Astrocyte of the hippocampus (primary cell): ENCODE data around the gene NFIB.

Source experiments
- DNase-seq: peaks from one replicate; pipeline ENCODE4 v3.0.0; 2011; ENCODE audit warnings: low read depth, low spot score

The NFIB gene

DNA sequence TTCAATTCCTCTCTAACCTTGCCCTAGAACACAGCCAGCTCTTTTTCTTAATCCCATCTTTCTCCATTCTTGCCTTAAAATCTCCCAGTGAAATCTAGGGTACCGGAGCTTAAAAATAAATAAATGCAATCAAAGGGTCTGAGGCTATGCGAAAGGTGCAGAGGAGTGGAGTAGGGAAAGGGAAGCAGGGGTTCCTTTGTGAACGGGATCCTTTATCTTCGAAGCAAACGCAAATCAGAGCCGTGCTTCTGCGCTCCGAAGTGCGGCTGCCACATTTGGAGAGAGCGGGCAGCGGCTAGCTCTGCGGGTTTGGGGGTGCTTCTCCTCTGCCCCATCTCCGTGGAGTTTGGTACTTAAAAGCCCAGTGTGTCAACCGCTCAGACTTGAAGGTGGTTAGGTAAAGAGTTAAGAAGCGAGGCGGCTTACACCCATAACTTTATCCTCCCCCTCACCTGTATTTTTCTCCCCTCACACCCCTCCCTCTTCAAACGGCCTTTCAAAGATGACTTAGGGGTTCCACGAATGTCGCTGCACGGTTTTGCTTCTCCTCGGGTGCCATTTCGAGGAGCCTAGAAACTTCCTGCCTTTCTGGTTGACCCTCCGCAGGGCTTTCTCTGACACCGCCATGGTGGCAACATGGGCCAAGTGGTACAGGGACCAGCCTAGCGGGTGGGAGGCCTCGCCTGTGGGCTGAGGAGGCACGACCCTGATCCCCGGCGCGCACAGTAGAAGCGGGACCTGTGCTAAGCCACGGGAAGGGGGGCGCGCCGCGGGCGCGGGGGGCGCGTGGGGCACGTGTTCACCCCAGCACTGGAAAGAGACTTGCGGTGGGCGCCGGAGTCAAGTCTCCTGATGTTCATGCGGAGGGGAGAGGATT, 31.7 kb upstream of the NFIB start:
- DNase-seq, result peak; percentile 58

DNA sequence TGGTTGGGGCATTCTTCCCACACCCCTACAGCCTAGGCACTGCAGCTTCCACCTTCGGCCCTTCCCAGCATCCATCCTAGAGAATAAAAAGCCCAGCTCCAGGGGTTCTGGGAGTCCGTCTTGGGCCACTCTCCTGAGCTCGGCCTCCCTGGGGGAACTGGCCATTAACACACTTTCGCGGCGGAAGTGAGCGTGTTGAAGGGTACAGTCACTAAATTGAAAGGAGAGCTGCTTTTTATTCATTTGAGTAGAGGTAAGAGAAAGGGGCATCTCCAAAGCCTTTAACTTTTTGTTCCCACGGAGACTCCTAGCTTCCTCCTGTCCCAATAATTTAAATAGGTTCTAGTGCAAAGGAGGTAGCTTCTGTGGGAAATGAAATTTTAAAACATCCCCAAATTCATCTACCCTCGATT, 31.0 kb upstream of the NFIB start:
- DNase-seq, result peak; percentile 59

DNA sequence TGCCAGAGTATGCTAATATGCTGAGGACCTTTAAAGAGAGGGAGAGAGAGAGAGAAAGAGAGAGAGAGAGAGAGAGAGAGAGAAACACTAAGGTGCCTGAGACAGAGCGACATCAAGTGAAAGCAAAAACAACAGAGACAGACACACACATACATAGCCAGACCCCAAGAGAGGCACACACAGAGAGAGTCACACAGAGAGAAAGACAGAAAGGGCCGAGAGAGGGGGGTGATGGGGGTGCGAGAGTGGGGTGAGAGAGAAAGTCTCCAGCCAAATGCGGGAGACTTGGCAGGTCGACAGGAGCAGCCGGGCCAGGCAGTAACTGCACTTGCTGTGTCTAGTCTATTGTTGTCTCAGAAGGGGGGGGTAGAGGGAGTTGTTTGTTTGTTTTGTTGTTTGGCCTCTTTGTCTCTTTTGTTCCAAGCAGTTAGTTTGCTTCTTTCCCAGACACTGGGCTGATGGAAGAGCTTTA, 30.1 kb upstream of the NFIB start:
- peak; percentile 79 for DNase-seq

DNA sequence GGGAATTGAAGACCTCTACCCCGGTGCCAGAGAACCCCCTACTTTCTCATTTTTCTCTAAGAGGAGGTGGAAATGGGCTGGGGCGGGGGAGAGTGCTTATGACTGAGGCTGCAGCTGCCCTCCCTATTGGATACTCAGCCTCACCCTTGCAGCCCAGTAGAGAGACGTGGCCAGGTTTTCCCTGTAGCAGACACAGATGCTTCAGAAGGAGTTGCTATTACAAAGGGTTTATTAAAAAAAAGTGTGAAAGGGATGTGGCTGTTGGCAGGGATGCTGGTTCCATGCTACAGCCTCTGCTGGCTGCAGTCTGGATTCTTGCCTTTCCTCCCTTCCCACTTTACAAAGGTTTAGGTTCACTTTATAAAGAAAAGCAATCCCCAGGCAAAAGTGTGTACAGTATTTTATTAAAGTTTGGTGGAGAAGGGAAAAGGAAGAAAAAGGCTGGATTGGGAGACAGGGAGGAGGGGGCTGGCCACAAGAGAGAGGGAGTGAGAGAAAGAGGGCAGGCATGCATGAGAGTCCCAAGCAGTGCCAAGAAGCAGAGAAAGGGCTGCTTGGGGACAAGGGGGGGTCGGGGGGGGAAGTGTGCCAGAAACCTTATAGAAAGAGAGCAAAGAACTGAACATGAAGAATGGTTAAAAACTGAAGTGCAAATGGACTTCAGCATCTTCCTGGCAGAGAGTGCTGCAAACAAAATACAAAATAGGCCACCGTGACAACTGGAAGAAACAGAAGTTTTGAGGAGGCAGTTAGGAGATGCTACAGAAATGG, 29.5 kb upstream of the NFIB start:
- peak; percentile 79 for DNase-seq

DNA sequence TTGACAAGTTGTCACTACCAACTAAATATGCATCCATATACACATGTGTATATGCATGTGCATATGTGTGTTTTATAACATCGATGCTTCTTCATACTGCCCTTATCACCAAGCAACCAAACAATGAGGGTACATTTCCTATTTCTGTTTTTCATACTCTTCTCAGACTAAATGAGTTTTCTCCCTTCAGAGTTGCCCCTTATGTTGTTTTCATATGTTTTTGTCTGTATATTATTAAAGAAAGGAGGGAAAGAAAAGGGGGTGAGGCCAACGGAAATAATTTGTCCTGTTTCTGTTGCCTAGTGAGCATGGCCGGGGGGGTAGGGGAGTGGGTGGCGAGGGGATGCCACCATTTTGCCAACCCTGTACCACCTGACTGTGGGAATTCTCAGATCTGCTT, 28.8 kb upstream of the NFIB start:
- no peak for DNase-seq

DNA sequence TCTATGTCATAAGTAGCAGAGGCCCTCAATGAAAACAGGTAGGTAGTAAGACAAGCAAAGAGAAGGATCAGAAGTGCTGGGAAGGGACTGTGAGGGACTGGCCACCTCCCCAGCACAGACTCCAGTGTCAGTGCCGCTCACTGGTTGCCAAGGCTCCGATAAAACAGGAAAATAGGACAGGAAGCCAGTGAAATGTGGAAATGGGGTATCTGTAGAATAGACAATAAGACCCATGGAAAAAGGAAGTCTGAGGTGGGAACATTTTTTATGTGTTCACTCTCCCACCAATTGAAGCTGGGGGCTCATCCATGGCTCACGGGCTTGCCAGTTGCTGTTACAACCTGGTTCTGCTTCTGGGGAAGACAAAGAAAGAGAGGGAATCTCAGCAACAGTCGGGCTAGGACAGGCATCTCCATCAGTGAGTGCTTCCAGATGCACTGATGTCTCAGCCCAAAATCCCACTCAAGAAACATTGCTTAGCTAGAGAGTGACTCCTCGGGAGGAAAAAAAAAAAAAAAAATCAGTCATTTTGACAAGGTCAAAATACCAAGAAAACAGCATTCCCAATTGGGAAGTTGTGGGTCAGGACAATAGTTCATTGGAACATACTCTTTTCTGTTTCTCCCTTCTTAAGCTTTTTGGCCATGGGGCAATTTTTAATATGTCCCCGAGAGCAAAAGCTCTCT, 27.6 kb upstream of the NFIB start:
- no peak for DNase-seq

DNA sequence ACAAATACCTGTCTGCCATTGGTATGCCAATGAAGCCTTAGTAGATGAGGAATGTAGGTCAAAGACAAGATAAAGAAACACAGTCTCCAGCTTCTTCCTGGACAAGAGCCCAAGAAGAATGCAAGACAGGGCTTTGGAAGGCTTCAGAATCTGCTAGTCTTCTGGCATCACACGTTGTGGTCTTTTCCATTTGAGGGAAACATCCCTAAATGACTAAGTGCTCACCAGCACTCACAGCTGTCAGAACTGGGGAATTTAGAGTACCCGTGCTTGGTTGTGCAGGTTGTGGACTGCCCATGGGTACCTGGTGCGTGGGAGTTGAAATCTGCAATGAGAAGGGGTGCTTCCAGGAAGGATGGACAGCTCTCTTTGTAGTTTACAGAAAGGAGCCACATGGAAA, 27.1 kb upstream of the NFIB start:
- no peak for DNase-seq

DNA sequence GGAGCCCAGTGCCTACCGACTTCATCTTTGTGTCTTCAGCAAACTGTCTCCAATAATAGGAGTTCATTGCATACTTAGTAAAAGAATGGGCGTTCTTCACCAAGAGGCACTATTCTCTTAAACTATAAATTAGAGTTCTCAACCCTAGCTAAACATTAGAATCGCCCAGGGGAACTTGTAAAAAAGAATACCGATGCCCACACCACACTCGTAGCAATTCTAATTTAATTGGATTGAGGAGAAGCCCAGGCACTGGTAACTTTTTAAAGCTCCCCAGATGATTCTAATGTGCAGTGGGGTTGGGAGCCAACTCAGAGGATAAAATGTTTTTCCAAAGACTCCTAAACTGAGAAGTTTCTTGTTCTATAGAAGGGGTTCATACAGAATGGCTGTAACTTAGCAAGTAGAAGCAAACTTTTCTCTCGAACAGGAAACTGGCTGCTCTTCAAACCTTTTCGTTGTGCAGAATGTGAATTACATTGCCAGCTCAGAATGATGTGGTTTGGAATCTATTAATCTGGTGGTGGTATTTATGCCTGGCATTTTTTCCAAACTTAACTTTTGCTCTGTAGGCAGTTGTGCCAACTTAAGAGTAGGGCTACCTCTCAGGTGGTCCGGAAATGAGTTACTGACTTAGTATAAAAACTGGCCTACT, 26.4 kb upstream of the NFIB start:
- DNase-seq, result peak; percentile 83

DNA sequence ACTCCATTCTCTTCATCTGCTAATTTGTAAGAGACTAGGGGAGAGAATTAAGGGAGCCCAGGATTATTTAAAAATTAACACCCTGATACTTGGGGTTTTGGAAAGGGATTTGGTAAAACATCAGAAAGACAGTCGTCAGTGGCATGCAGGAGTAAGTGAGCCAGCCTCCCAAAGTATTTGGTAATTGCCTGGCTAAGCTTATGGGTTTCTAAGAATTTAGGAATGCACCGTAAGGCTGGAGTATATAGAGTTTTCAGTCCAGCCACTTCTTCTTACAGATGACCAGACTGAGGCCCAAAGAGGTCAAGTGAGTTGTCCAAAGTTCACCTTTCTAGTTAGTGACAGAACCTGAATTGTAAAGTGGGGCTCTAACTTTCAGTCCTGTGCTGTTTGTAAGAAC, 25.8 kb upstream of the NFIB start:
- peak; percentile 61 for DNase-seq

DNA sequence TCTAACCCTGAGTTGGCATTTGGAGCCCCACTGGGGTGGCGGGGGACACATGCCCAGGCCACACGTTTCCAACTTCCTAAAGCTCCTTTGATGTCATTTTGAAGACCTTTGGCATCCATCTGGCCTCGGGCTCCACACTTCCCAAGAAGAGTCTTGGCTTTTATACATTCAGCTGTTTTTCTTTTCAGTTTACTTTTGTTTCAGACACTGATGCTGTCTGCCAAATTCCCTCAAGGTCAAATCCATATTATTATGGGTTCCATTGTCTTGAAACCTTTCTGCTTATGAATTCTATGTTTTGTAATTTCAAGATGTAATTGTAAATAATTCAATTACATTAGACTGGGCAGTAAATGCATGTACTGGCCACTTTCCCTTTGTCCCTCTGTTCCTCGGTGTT, 23.7 kb upstream of the NFIB start:
- DNase-seq, result no peak

DNA sequence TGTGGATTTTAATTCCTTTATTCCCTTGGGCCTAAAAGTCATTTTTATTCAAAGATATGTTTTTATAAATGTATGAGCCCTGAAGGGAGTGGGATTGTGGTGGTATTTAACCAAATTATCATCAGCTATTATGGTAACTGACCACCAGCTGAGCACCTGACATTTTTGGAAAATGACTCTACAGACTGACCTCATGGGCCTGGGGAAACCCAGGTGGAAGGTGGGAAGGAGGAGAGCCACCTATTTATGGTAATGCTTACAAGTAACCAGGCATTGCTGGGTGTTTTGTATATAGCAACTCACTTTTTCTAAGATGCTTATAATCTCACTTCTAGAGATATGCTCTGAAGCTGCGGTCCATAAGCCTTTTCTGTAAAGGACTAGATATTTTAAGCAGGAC, 22.3 kb upstream of the NFIB start:
- no peak for DNase-seq

DNA sequence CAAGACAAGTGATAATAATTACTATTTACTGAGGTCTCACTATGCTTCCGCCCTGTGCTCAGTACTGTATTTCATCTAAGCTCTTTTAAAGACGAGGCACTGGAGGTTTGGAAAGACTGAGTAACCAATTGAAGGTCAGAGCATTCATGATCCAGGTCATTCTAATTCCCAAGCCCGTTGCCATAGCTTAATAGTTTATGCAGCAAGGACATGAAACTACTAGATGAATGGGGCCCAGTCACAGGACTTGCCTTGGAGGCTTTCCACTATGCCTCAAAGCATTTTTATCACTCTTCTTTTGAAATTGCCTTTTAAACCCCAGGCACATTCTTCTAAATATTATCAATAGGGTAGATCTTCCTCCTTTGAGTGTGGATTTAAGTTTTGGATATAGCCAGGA, 17.2 kb upstream of the NFIB start:
- no peak for DNase-seq

DNA sequence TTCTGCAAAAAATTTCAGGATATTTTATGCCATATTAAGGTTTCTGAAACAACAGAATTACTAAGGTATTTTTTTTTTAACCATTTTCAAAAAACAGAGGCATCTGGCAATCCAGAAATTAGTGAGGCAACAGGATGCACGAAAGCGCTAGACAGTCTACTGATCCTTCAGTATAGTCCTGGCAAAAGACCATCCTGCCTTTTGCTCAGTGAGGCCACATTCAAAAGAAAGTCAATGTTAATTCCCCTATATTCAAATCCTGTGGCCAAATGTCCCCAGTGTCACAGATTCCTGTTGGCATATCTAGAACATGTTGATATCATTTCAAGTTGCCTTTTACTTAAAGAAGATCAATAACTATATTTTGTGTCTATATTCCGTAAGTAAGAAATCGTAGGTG, 13.1 kb upstream of the NFIB start:
- no peak for DNase-seq

DNA sequence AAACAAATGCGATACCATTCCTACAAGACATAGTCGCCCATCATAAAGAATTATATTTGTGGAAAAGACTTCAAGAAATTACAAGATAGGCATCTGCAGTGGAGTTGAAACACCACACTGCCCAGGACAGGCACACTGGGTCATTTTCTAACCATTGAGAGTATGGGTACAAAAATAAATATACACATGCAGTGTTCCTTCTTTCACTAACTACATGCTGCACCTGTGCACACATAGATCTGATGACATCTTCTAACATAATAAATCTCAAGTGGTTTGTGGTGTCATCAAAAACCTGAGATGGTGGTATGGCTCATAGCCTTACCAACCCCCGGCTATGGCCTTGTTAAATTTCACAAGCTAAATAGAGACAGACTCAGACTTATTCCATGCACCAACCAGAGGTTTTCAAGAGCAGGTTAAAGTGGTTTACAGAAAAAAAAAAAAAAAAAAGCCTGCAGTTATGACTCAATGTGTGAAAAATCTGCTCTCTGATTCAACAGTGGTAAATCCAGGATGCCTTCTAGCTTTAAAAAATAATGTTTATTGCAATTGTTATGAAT, 12.4 kb upstream of the NFIB start:
- DNase-seq, result peak; percentile 80

DNA sequence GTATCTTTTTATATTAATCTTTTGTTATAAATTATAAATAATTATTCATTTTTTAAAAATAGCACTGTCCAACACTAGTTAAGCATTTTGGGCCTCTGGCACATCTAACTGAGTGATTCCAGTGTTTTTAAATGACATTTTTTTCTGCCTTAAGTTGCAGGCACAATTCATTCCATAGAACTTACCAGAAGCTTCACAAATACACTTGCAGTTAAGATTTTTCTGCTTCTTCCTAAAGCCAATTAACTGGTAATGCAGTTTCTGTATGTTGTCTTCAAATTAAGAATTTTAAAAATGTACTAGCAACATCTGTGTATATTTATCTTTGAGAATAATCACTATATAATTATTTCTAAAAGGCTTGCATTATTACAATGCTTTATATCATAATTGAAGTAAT, 11.2 kb upstream of the NFIB start:
- no peak for DNase-seq

DNA sequence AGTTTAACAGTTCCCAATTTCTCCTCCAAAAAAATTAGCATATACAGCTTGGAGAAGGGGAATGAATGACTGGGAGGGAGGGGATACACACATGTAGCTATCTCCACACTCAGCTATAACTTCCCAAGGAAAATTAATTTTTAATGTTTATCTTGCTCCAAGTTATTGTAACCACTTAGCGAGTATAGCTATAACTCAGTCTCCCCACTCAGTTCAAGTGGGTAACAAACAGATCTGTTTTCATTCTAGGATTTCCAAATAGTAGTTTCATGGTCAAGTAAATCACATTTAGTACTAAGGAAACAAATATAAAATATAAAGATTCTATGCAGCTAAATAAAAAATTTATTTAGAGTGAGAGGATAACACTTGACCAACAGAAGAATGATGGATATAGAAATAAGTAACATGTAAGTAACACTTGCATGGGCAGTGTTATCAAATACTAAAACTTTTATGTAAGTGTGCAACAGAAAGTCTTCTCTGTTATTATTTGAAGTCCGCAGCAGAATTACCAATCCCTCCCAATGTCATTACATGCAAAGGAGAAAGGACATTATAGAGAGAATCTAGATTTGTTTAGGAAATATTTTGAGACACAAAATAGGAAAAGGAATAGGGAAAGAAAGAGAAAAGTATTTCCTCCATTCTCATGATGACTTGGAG, 10.2 kb upstream of the NFIB start:
- peak; percentile 18 for DNase-seq

DNA sequence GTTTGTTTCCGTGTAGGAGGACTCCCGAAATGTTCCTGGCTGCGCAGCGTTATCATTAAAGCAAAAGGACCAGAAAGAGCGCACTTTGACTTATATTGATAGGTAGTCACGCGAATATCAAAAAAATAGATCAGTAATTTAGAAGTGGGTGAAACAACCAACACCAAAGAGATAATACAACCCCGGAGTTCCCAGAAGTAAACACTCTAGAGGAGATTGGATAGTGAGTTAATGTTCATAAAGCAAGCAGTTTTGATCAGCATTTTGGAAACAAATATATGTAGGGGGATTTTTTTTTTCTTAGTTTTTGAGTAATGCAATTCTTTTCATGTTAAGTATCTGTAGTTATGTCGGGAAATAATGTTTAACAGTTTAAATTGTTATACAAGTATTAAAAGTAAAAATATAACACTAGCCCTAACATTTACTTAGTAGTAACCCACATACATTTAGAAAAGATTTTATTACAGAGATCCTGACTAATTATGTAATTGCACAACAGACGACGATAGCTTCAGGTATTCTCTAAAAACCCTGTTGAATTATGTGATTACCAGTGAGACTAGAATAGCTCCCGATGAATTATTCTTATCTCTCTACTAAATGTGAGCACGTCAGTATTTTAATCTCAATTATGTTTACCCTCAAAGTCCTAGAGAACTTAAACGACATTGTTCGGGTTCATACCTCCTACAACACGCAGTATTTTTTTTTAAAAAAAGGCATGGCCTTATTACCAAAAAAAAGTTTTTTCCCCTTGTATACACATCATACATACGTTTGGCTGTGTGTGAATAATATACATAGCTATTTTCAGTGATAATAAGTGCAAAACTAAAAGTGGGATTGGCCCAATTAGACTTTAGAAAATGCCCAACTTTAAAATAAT, 9.4 kb upstream of the NFIB start:
- DNase-seq, result peak; percentile 25

DNA sequence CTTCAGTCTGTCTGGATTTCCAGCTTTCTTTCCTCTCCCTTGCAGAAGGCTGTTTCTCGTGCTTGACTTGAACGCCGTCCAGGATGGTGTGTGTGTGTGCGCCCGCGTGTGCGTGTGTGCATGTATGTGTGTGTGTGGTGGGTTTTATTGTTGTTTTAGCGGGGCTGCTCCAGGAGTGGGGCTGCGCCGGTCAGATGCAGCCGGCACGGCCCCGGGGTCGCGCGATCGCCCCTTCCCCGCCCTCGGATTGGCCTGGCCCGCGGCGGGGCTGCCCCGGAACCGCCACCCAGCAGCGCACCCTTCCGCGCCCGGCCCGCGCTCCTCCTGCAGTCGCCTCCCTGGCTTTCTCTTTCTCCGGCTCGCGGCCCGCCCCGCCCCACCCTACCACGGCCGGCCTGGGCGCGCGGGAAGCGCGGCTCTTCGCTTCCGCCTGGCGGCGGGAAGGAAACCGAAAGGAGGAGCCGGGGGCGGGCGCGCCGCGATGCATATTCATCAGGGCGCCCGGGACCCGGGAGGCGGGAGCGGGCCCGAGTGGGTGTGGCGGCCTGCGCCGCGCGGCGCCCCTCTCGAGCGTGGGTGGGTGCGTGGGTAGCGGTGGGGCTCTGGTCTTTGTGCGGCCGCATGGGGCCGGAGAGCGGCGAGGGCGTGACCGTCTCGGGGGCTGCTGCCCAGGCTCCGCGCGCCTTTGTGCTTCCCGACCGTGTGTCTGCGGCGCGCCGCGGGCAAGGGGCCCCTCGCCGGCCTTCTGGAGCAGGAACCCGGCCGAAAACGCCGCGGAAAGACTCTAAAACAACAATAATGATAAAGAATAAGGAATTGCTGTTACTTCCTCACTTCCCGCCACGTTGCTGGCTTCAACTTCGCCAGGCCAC, 8.5 kb upstream of the NFIB start:
- peak; percentile 98 for DNase-seq
